Measurements from ENCODE around the gene TOGARAM2.

DNA sequence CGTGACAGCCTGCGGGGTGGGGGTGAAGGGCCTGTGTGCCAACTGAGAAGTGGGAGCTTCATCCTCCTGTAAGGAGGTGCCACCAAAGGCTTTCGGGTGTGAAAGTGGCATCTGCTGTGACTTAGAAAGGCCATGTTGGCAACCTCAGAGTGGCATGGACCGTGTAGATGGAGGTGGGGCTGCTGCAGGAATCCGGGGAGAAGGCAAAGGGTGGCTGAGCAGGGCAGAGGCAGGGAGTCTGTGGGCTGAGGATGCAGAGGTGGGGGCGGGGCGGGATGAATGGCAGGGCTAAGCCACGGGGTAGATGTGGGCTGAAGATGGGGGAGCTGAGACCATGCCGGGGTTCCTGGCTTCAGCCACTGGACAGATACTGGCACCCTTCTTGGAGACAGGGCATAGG is 28.2 kb downstream of the TOGARAM2 start:
- TF ChIP-seq FOXK2 (IDR thresholded peaks at IDR 0.05) (no peak), ARNT (IDR thresholded peaks at IDR 0.05) (no peak), SUZ12 (IDR thresholded peaks at IDR 0.05) (no peak), SP1 (IDR thresholded peaks at IDR 0.05) (no peak), CTBP1 (IDR thresholded peaks at IDR 0.05; ENCODE audit: borderline replicate concordance) (no peak)

All from HEK293T (cell line).